GM12878 (cell line): Measurements from ENCODE around the gene LIMD2. TPM values are rescaled to one million over a fixed set of nuclear protein-coding genes. Genes with fewer than 3 reads are reported as not detected.

Source experiments
- ATAC-seq: fragments of 200-7000 bp; cut with Tn5 transposase; 3 replicates; pipeline ENCODE4 v1.9.1; 2020; ENCODE audit warnings: mild to moderate bottlenecking, moderate library complexity
- Bru-seq: library from RNA; stranded (reverse); fragments of 400-500 nt; gene quantifications from one replicate; lab custom pipeline; 2021; lab: Mats Ljungman, UMichigan
- BruChase-seq, 2 experiments: library from RNA; stranded (reverse); fragments of 400-500 nt; gene quantifications; one replicate each; lab custom pipeline; 2021; lab: Mats Ljungman, UMichigan
- BruUV-seq: library from RNA; stranded (reverse); fragments of 400-500 nt; replicated peaks from 2 replicates; lab custom pipeline; 2021; lab: Mats Ljungman, UMichigan
- CTCF ChIA-PET: fragments of 300-600 bp; sonication (Branson Sonifier 250); formaldehyde crosslinking; extraction: SDS; loops from one replicate; lab custom pipeline; 2021; ENCODE audit warnings: inconsistent platforms; lab: Yijun Ruan, JAX
- POLR2A ChIA-PET: fragments of 350-600 bp; formaldehyde crosslinking; extraction: SDS; loops from one replicate; lab custom pipeline; 2021; ENCODE audit warnings: inconsistent platforms; lab: Charles Lee
- RAD21 ChIA-PET: fragments of 300-600 bp; sonication (Branson Sonifier 250); formaldehyde crosslinking; loops from one replicate; lab custom pipeline; 2023; ENCODE audit warnings: antibody characterized with exemption; ENCODE audit not compliant: unreplicated experiment; lab: Charles Lee
- SMC1A ChIA-PET: fragments of 300-600 bp; sonication (Branson Sonifier 250); formaldehyde crosslinking; loops from one replicate; lab custom pipeline; 2023; ENCODE audit not compliant: unreplicated experiment, uncharacterized antibody; lab: Charles Lee
- DNase-seq: peaks from one replicate; pipeline ENCODE4 v3.0.0-alpha.2; 2011; ENCODE audit warnings: low read depth, low spot score
- FAIRE-seq: peaks from 3 replicates; lab custom pipeline; 2011; peaks lifted over from hg19 to GRCh38; lab: Jason Lieb, UNC
- H2AFZ ChIP-seq: 2 replicates; pipeline ENCODE4 v1.6.0; 2011; ENCODE audit warnings: low read depth, low read length, control low read depth; ENCODE audit not compliant: control insufficient read depth
- H3K27ac ChIP-seq: 2 replicates; pipeline ENCODE4 v1.5.1; 2011; ENCODE audit warnings: control low read depth; ENCODE audit not compliant: control insufficient read depth, insufficient read depth
- H3K27me3 ChIP-seq, 2 experiments: replicated peaks in 1 of 2; 2 replicates each; pipeline versions ENCODE4 v1.6.0 to v1.6.1; 2011; ENCODE audit warnings: low read length in 1 of 2; ENCODE audit not compliant: control insufficient read depth in 2 of 2, insufficient read depth in 2 of 2
- H3K36me3 ChIP-seq, 2 experiments: 2 replicates each; pipeline ENCODE4 v1.5.1; 2011; ENCODE audit warnings: low read length in 1 of 2; ENCODE audit not compliant: control insufficient read depth in 2 of 2, insufficient read depth in 2 of 2
- H3K4me1 ChIP-seq: 2 replicates; pipeline ENCODE4 v1.6.1; 2011; ENCODE audit warnings: mild to moderate bottlenecking, low read length, moderate library complexity, mixed read lengths; ENCODE audit not compliant: control insufficient read depth, insufficient read depth
- H3K4me2 ChIP-seq: 2 replicates; pipeline ENCODE4 v1.6.0; 2011; ENCODE audit warnings: control low read depth; ENCODE audit not compliant: control insufficient read depth, insufficient read depth
- H3K4me3 ChIP-seq: fragments of 200-600 bp; sonication (generic); 2 replicates; pipeline ENCODE4 v1.5.1; 2016
- H3K79me2 ChIP-seq: 2 replicates; pipeline ENCODE4 v1.6.0; 2011; ENCODE audit warnings: low read length; ENCODE audit not compliant: control insufficient read depth, insufficient read depth
- H3K9ac ChIP-seq: 2 replicates; pipeline ENCODE4 v1.8.0; 2011; ENCODE audit warnings: low read length, control low read depth, mixed read lengths; ENCODE audit not compliant: control insufficient read depth, insufficient read depth
- H3K9me3 ChIP-seq: replicated peaks from 3 replicates; pipeline ENCODE4 v1.5.1; 2011; ENCODE audit warnings: mild to moderate bottlenecking, low read length; ENCODE audit not compliant: control insufficient read depth, insufficient read depth
- H4K20me1 ChIP-seq: 2 replicates; pipeline ENCODE4 v1.6.0; 2011; ENCODE audit not compliant: control insufficient read depth, insufficient read depth
- BHLHE40 ChIP-seq, 2 experiments: fragments of 450-650 bp in 1 of 2; IDR thresholded peaks; 2 replicates each; pipeline ENCODE4 v1.6.1; 2011 to 2017; ENCODE audit warnings: low read depth in 2 of 2, borderline replicate concordance in 1 of 2, improper control_type of control experiment in 1 of 2, low read length in 1 of 2, mild to moderate bottlenecking in 1 of 2
- EED ChIP-seq: sonication (generic); IDR thresholded peaks from 2 replicates; pipeline ENCODE4 v1.6.1; 2016; ENCODE audit warnings: antibody characterized with exemption, low read depth
- EGR1 ChIP-seq, 2 experiments: IDR thresholded peaks; 1 replicate in 1 of 2; 2 replicates in 1 of 2; pipeline ENCODE4 v1.6.1; 2011 to 2012; ENCODE audit warnings: low read depth in 2 of 2, low read length in 2 of 2, borderline replicate concordance in 1 of 2, mild to moderate bottlenecking in 1 of 2, moderate library complexity in 1 of 2
- IKZF1 ChIP-seq: fragments of 450-650 bp; conservative IDR thresholded peaks from 2 replicates; pipeline ENCODE4 v1.6.1; 2017; ENCODE audit warnings: antibody characterized with exemption, mild to moderate bottlenecking
- NFIC ChIP-seq: IDR thresholded peaks from 2 replicates; pipeline ENCODE4 v1.6.1; 2012; ENCODE audit warnings: low read depth, mild to moderate bottlenecking, inconsistent platforms, low read length, moderate library complexity
- NFYB ChIP-seq: IDR thresholded peaks from 2 replicates; pipeline ENCODE4 v1.6.1; 2011; ENCODE audit warnings: low read depth, mild to moderate bottlenecking, low read length, improper control_type of control experiment, moderate library complexity; ENCODE audit not compliant: insufficient read depth
- PAX5 ChIP-seq: IDR thresholded peaks from 2 replicates; pipeline ENCODE4 v1.6.1; 2011; ENCODE audit warnings: low read depth, low read length, borderline replicate concordance
- POLR2A ChIP-seq: IDR thresholded peaks from 2 replicates; pipeline ENCODE4 v1.6.1; 2011; ENCODE audit warnings: low read depth, mild to moderate bottlenecking, low read length
- POLR2AphosphoS2 ChIP-seq: IDR thresholded peaks from 2 replicates; pipeline ENCODE4 v1.6.1; 2011; ENCODE audit warnings: low read depth, mild to moderate bottlenecking, low read length, improper control_type of control experiment, moderate library complexity
- TAF1 ChIP-seq: IDR thresholded peaks from 2 replicates; pipeline ENCODE4 v1.6.1; 2011; ENCODE audit warnings: mild to moderate bottlenecking, low read depth, low read length, borderline replicate concordance
- TCF3 ChIP-seq: IDR thresholded peaks from 2 replicates; pipeline ENCODE4 v1.6.1; 2012; ENCODE audit warnings: low read depth, mild to moderate bottlenecking, low read length, borderline replicate concordance; ENCODE audit not compliant: insufficient read depth
- TCF7 ChIP-seq: IDR thresholded peaks from 2 replicates; pipeline ENCODE4 v1.6.1; 2014; ENCODE audit warnings: antibody characterized with exemption, borderline replicate concordance
- WGBS: methylation state at CpG from one replicate; pipeline ENCODE4 v1.1.6; 2016; ENCODE audit warnings: low lambda C conversion rate; ENCODE audit not compliant: insufficient replicate concordance, insufficient coverage; ENCODE audit errors: missing lambda C conversion rate; 5-methylcytosine and 5-hydroxymethylcytosine counted together
- in situ Hi-C: fragments of 300-500 bp; cut with MboI; formaldehyde crosslinking; loops from 9 replicates; pipeline ENCODE4 v1.14.3; 2018; ENCODE audit warnings: mixed read lengths
- intact Hi-C: fragments of 100-400 bp; cut with micrococcal nuclease; formaldehyde crosslinking; loops from one replicate; pipeline ENCODE4 v1.14.2; 2022; ENCODE audit not compliant: unreplicated experiment
- long read RNA-seq, 2 experiments: library from polyadenylated mRNA; unstranded; transcript quantifications; one replicate each; pipeline ENCODE4 v2.0.0, GENCODE V29; 2019 to 2020
- polyA minus RNA-seq, 3 experiments: library from RNA; depleted of rRNA, polyadenylated mRNA; stranded (reverse); fragments of >200 nt; gene quantifications; 2 replicates each; pipeline ENCODE4 v1.2.3, GENCODE V29; 2011
- polyA plus RNA-seq, 11 experiments: library from polyadenylated mRNA; depleted of rRNA in 4 of 11; unstranded in 6 of 11; stranded (reverse) in 5 of 11; fragments of >200 nt; fragmentation: Nextera tagmentation in 4 of 11; fragmentation: Illumina TruSeq in 1 of 11; extraction: Ambion mirVana in 4 of 11; extraction: Trizol in 1 of 11; gene quantifications; 1 replicate in 1 of 11; 2 replicates in 10 of 11; pipeline versions ENCODE4 v1.2.1 to v1.2.3, GENCODE V29; 2011 to 2016; ENCODE audit warnings: inconsistent platforms in 2 of 11, missing spikeins in 2 of 11, low read depth in 1 of 11
- total RNA-seq, 4 experiments: library from RNA; depleted of rRNA in 3 of 4; stranded (reverse); fragments of >200 nt in 3 of 4; fragmentation: Illumina TruSeq in 1 of 4; extraction: Trizol in 1 of 4; gene quantifications; 2 replicates each; pipeline versions ENCODE4 v1.2.1 to v1.2.3, GENCODE V29; 2013 to 2021

The LIMD2 gene
- total RNA-seq (2013; cell fraction: nucleolus; rRNA removed), result 116 and 138 TPM in 2 replicates
- total RNA-seq (2014; rRNA removed) (247 and 261 TPM in 2 replicates), total RNA-seq (2014; rRNA removed; fragmentation: Illumina TruSeq; extraction: Trizol) (75.5 and 81.3 TPM in 2 replicates), total RNA-seq (2021) (251 and 259 TPM in 2 replicates), polyA plus RNA-seq (2011; rRNA removed) (40.7 and 103 TPM in 2 replicates), polyA plus RNA-seq (2014; fragmentation: Illumina TruSeq; extraction: Trizol) (5.9 and 58.2 TPM in 2 replicates), polyA plus RNA-seq (2014; fragmentation: Nextera tagmentation; extraction: Ambion mirVana) (1 to 10 TPM; 1.1 to 5.0 TPM), polyA plus RNA-seq (2014; rRNA removed) (290 and 364 TPM in 2 replicates), polyA plus RNA-seq (2016; fragmentation: Nextera tagmentation; extraction: Ambion mirVana) (100 to 1,000 TPM; 307 to 339 TPM), polyA minus RNA-seq (2011; rRNA and poly(A)+ RNA removed) (24.1 and 63.2 TPM in 2 replicates), Bru-seq, nascent RNA (percentile 86 among the genes with signal in this experiment), BruChase-seq, experiment 1, labeled RNA remaining after a 6-hour chase (percentile 78 among the genes with signal in this experiment), BruChase-seq, experiment 2, labeled RNA remaining after a 2-hour chase (percentile 74 among the genes with signal in this experiment)
- polyA plus RNA-seq (2011; ENCODE audit: low read depth), result 48.8 TPM
- polyA plus RNA-seq (2011; cell fraction: cytosol; rRNA removed), result 157 and 273 TPM in 2 replicates
- polyA plus RNA-seq (2011; cell fraction: nucleus; rRNA removed), result 564 and 586 TPM in 2 replicates
- 167 and 191 TPM in 2 replicates for polyA plus RNA-seq (2012)
- polyA minus RNA-seq (2011; cell fraction: cytosol; rRNA and poly(A)+ RNA removed), result 44.1 and 64.9 TPM in 2 replicates
- polyA minus RNA-seq (2011; cell fraction: nucleus; rRNA and poly(A)+ RNA removed), result 154 and 220 TPM in 2 replicates
- long read RNA-seq, experiment 1, transcript LIMD2-201 (5 exons, 3,193 nt), result major isoform, 72 of 132 reads
- long read RNA-seq, experiment 1, partial matches to known transcripts, result 42 of 132 reads
- long read RNA-seq, experiment 1, other reads (novel, unspliced or antisense), result 14 of 132 reads
- long read RNA-seq, experiment 2, partial matches to known transcripts, result 0 of 2 reads
- long read RNA-seq, experiment 2, other reads (novel, unspliced or antisense), result 2 of 2 reads

- no TSS peak for BruUV-seq
- no peak for DNase-seq
- peak within 1 kb of the TSS; percentile 91 for H3K4me3 ChIP-seq
- H3K27me3 ChIP-seq, result no peaks in the 10 kb centered on the region
- peak in 1 of 2 experiments; percentile 58; a peak in 2 of 4 replicates for TF ChIP-seq BHLHE40 (IDR thresholded peaks at IDR 0.05; ENCODE audit: borderline replicate concordance in 1 of 2, low read depth in 2 of 2, low read length in 1 of 2)
- TF ChIP-seq POLR2AphosphoS2, result 0 out of 2 replicates have a peak, but pooled peaks have one; percentile 33
- TF ChIP-seq NFYB, result peak; percentile 59; the same call in 1 of the 2 replicates
- no peak for TF ChIP-seq NFIC
- no peak for TF ChIP-seq TCF7
- peak; percentile 7; the same call in 1 of the 2 replicates for TF ChIP-seq TCF3
- peak; percentile 86 for TF ChIP-seq IKZF1
- TF ChIP-seq TAF1, result peak; percentile 63; the same call in 1 of the 2 replicates
- TF ChIP-seq EED, result peak; percentile 11; the same call in 1 of the 2 replicates
- TF ChIP-seq EGR1 (IDR thresholded peaks at IDR 0.05; ENCODE audit: borderline replicate concordance in 1 of 2, low read depth in 2 of 2, low read length in 2 of 2), result peak in 1 of 2 experiments; percentile 78; a peak in 2 of 3 replicates
- TF ChIP-seq POLR2A, result peak; percentile 88
- no peak for TF ChIP-seq PAX5
- H3K4me2 ChIP-seq, result peak within 1 kb of the TSS; percentile 92
- peaks cover 65% of the 10 kb centered on the region for H3K79me2 ChIP-seq
- POLR2A ChIA-PET, result interaction anchor here (1.2 to 4.2 kb wide), 2 partner anchors 22 to 42 kb away, joined by 3 to 42 read pairs; partner anchors contain the start of gene STRADA
- RAD21 ChIA-PET, result interaction anchor here (1.1 to 3.8 kb wide), 3 partner anchors 42 to 262 kb away, joined by 5 to 23 read pairs (median 10); partner anchors contain the start of genes CCDC47, DDX42 and STRADA
- no peak for FAIRE-seq
- intact Hi-C loops, result loop anchor here (1.0 to 10.0 kb wide), 5 partner anchors 73 to 275 kb away; partner anchors contain the start of genes CCDC47, DCAF7, FTSJ3 and PSMC5
- ATAC-seq, result peak; percentile 7
- peak within 1 kb of the TSS; percentile 94 for H3K27ac ChIP-seq
- under 1% methylated on average over 60 of the region's 133 CpGs for WGBS
- H3K9me3 ChIP-seq, result no peaks in the 10 kb centered on the region
- peaks cover 40% of the 10 kb centered on the region for H3K4me1 ChIP-seq
- peaks cover 7 to 11% of the 10 kb centered on the region in 2 experiments; a peak in 3 of 4 replicates for H3K36me3 ChIP-seq
- in situ Hi-C loops, result no loop called here
- peak within 1 kb of the TSS; percentile 37; the same call in 1 of the 2 replicates for H2AFZ ChIP-seq
- SMC1A ChIA-PET, result interaction anchor here (1.0 kb wide), 1 partner anchor 75 kb away, joined by 3 read pairs; no protein-coding TSS in a partner anchor
- H3K9ac ChIP-seq, result peak within 1 kb of the TSS; percentile 86
- no peaks in the 10 kb centered on the region for H4K20me1 ChIP-seq
- CTCF ChIA-PET, result interaction anchor here (2.3 kb wide), 1 partner anchor 42 kb away, joined by 11 read pairs; the partner anchor contains the start of gene STRADA
Observed at GRCh38 chr17:63699638-63700527, at the start of gene LIMD2. Gene LIMD2 (minus strand): TSS chr17:63700125. CDS start chr17:63699298, 827 bp downstream.
